ENCODE measurements around the gene ATG2A. TPM values are rescaled to one million over a fixed set of nuclear protein-coding genes. Genes with fewer than 3 reads are reported as not detected.

ATG2A gene
- total RNA-seq, 4 donors from 2014 or later, result 19.9 to 28.7 (median 26.1) TPM

DNA sequence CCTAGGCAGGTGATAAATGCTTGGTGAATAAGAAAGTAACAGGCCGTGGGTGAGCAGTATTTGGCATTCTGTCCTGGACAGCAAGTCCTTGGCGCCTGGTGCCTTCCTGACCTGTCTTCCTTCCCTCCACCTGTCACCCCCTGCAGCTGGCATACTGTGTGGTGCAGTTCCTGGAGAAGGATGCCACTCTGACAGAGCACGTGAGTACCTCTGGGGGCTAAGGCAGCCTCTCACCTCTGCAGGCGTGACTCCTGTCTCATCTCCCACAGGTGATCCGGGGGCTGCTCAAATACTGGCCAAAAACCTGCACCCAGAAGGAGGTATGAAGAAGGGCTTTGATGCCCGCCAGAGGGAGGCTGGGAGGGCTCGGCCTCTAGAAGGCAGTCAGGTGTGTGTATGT, 14.3 kb upstream of the ATG2A start:
- Histone ChIP-seq H3K36me3 (peaks cover 46 to 89% (median 87%) of the 10 kb centered on the region in 4 donors), H3K27me3 (no peaks in the 10 kb centered on the region), H3K27ac (replicated peaks in 1 of 4) (no peak overlapping the region), H3K4me1 (peaks cover 2 to 8% (median 4%) of the 10 kb centered on the region in 4 donors), H3K4me3 (no peak overlapping the region), H3K9me3 (no peaks in the 10 kb centered on the region)
- WGBS, result 96% methylated on average over 4 of the region's 7 CpGs
- no peak for DNase-seq (ENCODE audit: extremely low spot score)
- no peak for TF ChIP-seq POLR2A (IDR thresholded peaks at IDR 0.05; ENCODE audit: low read depth)
- no peak for TF ChIP-seq POLR2AphosphoS5 (IDR thresholded peaks at IDR 0.05)
- TF ChIP-seq, protein P1, sequence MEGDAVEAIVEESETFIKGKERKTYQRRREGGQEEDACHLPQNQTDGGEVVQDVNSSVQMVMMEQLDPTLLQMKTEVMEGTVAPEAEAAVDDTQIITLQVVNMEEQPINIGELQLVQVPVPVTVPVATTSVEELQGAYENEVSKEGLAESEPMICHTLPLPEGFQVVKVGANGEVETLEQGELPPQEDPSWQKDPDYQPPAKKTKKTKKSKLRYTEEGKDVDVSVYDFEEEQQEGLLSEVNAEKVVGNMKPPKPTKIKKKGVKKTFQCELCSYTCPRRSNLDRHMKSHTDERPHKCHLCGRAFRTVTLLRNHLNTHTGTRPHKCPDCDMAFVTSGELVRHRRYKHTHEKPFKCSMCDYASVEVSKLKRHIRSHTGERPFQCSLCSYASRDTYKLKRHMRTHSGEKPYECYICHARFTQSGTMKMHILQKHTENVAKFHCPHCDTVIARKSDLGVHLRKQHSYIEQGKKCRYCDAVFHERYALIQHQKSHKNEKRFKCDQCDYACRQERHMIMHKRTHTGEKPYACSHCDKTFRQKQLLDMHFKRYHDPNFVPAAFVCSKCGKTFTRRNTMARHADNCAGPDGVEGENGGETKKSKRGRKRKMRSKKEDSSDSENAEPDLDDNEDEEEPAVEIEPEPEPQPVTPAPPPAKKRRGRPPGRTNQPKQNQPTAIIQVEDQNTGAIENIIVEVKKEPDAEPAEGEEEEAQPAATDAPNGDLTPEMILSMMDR (IDR thresholded peaks at IDR 0.05), result no peak
- no peak for TF ChIP-seq EP300 (IDR thresholded peaks at IDR 0.05)
- intact Hi-C loops (cut with DNase I), result no loop called here

DNA sequence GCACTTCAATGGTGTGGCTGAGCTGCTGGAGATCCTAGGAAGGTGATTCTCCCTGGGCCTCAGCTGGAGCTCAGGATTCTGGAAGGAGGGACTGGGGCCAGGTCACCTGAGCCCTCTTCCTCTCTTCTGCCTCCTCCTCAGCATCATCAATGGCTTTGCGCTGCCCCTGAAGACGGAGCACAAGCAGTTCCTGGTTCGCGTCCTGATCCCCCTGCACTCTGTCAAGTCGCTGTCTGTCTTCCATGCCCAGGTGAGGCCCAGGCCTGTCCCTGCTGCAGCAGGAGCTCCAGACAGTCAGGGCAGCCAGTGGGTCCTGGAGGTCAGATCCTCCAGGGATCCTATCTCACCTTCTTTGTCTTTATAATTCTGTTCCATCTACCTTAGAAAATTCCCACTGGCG, 13.3 kb upstream of the ATG2A start:
- H3K36me3 ChIP-seq, result peaks cover 46 to 89% (median 87%) of the 10 kb centered on the region in 4 donors
- intact Hi-C loops (cut with DNase I), result no loop called here

DNA sequence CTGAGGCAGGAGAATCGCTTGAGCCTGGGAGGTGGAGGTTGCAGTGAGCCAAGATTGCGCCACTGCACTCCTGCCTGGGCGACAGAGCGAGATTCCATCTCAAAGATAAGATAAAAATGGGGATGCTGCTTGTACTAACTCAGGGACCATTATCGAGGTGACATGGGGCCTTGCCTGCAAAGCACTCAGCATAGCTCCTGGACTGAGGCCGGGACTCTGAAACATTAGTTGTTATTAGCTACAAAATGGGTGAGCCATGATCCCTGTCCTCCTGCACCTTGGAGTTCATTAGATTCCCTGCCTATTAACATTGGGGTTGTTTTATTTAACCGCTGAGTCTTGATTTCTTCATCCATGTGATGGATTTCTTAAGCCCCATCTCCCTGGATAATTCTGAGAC, 12.6 kb upstream of the ATG2A start:
- Histone ChIP-seq H3K4me3 (no peak overlapping the region), H3K4me1 (peaks cover 15 to 22% (median 17%) of the 10 kb centered on the region in 4 donors), H3K27me3 (no peaks in the 10 kb centered on the region), H3K36me3 (peaks cover 46 to 82% (median 80%) of the 10 kb centered on the region in 4 donors), H3K27ac (replicated peaks in 1 of 4) (no peak overlapping the region), H3K9me3 (no peaks in the 10 kb centered on the region)
- intact Hi-C loops (cut with DNase I), result no loop called here
- no peak for TF ChIP-seq POLR2AphosphoS5 (IDR thresholded peaks at IDR 0.05)
- TF ChIP-seq, protein P1 (IDR thresholded peaks at IDR 0.05), result no peak
- TF ChIP-seq POLR2A (IDR thresholded peaks at IDR 0.05; ENCODE audit: low read depth), result no peak
- no peak for TF ChIP-seq EP300 (IDR thresholded peaks at IDR 0.05)
- DNase-seq (ENCODE audit: extremely low spot score), result no peak
- WGBS, result 95% methylated on average over 7 of the region's 7 CpGs

More for the DNA sequence above, 13.3 kb upstream of the ATG2A start:
- Histone ChIP-seq H3K4me3 (no peak overlapping the region), H3K27ac (replicated peaks in 1 of 4) (no peak overlapping the region), H3K9me3 (no peaks in the 10 kb centered on the region), H3K4me1 (peaks cover 12 to 17% (median 14%) of the 10 kb centered on the region in 4 donors), H3K27me3 (no peaks in the 10 kb centered on the region)
- no peak for DNase-seq (ENCODE audit: extremely low spot score)
- TF ChIP-seq POLR2A (IDR thresholded peaks at IDR 0.05; ENCODE audit: low read depth) (no peak), EP300 (IDR thresholded peaks at IDR 0.05) (no peak), POLR2AphosphoS5 (IDR thresholded peaks at IDR 0.05) (no peak)
- TF ChIP-seq, protein P1 (IDR thresholded peaks at IDR 0.05), result no peak
- WGBS, result 96% methylated on average over 6 of the region's 6 CpGs

DNA sequence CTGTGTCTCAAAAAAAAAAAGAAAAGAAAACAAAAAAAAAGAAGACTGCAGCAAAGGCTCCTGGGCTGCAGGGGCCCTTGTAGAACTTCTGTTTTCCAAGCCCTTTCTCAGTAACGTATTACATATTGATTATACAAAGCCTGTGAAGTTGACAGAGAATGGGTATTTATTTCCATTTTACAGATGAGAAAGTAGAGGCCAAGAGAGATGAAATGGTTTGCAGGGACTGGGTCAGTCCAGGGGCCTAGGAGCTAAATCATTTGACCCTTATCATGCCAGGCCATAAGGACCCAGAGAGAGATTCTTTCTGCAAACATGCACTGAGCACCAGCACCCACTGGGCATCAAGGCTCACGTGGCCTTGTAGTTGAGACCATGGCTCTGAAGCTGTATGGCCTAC, 11.9 kb upstream of the ATG2A start:
- intact Hi-C loops (cut with DNase I), result no loop called here
- Histone ChIP-seq H3K4me1 (peaks cover 15 to 22% (median 20%) of the 10 kb centered on the region in 4 donors), H3K36me3 (peaks cover 46 to 75% (median 74%) of the 10 kb centered on the region in 4 donors)

More for the DNA sequence above, 11.9 kb upstream of the ATG2A start:
- no peak for DNase-seq (ENCODE audit: extremely low spot score)
- H3K4me3 ChIP-seq, result no peak overlapping the region
- TF ChIP-seq, protein P1 (IDR thresholded peaks at IDR 0.05), result no peak
- no peak for TF ChIP-seq POLR2AphosphoS5 (IDR thresholded peaks at IDR 0.05)
- no peak for TF ChIP-seq EP300 (IDR thresholded peaks at IDR 0.05)
- TF ChIP-seq POLR2A (IDR thresholded peaks at IDR 0.05; ENCODE audit: low read depth), result no peak
- no peaks in the 10 kb centered on the region for H3K9me3 ChIP-seq
- H3K27me3 ChIP-seq, result no peaks in the 10 kb centered on the region
- WGBS, result 93% methylated on average over 2 of the region's 2 CpGs
- no peak overlapping the region for H3K27ac ChIP-seq (replicated peaks in 1 of 4)

Measured in esophagus muscularis mucosa (tissue), 4 donors.